Left lung (tissue), 10 donors: ENCODE data around the gene ADGRF3. TPM values are rescaled to one million over a fixed set of nuclear protein-coding genes. Genes with fewer than 3 reads are reported as not detected.

Experiments used
- ATAC-seq: fragments of 200-7000 bp; cut with Tn5 transposase; one replicate; pipeline ENCODE4 v1.9.1; 2020; ENCODE audit warnings: moderate library complexity
- DNase-seq, 4 donors: peaks; one replicate each; pipeline ENCODE4 v3.0.0-alpha.2; 2013 to 2020
- H3K27ac ChIP-seq, 2 donors: fragments of 200-600 bp; sonication (generic) in 1 of 2; one replicate each; pipeline versions ENCODE4 v1.5.0 to v1.8.0; 2020 to 2021
- H3K27me3 ChIP-seq, 2 donors: fragments of 200-600 bp; sonication (generic) in 1 of 2; one replicate each; pipeline versions ENCODE4 v1.5.0 to v1.8.0; 2020 to 2021
- H3K36me3 ChIP-seq, 2 donors: fragments of 200-600 bp; sonication (generic) in 1 of 2; one replicate each; pipeline versions ENCODE4 v1.5.0 to v1.8.0; 2020 to 2021
- H3K4me1 ChIP-seq, 2 donors: fragments of 200-600 bp; one replicate each; pipeline ENCODE4 v1.8.0; 2021
- H3K4me3 ChIP-seq, 2 donors: fragments of 200-600 bp; sonication (generic) in 1 of 2; one replicate each; pipeline versions ENCODE4 v1.5.0 to v1.8.0; 2020 to 2021; ENCODE audit warnings: mild to moderate bottlenecking in 1 of 2
- H3K9me3 ChIP-seq, 2 donors: fragments of 200-600 bp; sonication (generic) in 1 of 2; one replicate each; pipeline versions ENCODE4 v1.5.0 to v1.8.0; 2020 to 2021
- intact Hi-C, 2 donors: fragments of 100-400 bp; cut with DNase I; formaldehyde crosslinking; loops; one replicate each; pipeline versions ENCODE4 v1.11.2 to v1.14.2; 2022
- polyA plus RNA-seq, 6 donors: library from polyadenylated mRNA; unstranded; fragments of 120-200 nt; gene quantifications; one replicate each; pipeline ENCODE4 v1.2.1, GENCODE V29; 2013; ENCODE audit not compliant: insufficient read length in 6 of 6
- total RNA-seq, 2 donors: library from RNA; stranded (reverse); fragmentation: NEBNext Ultra II Directional; extraction: Animal tissue kit (Norgen Biotek cat#: 25700); gene quantifications; one replicate each; pipeline ENCODE4 v1.2.1, GENCODE V29; 2021
- TF ChIP-seq, protein P1 (sequence below), 2 donors: fragments of 200-600 bp; sonication (generic) in 1 of 2; IDR thresholded peaks; one replicate each; pipeline versions ENCODE4 v1.5.0 to v1.8.0; 2021; ENCODE audit warnings: antibody characterized with exemption in 2 of 2
- donor health status: DM: no; HTN: yes; CAD: no.
- donor health status: DM: no; HTN: no; CAD: no.

Gene ADGRF3
- total and polyA plus RNA-seq, 8 donors, result 0.08 to 2.3 (median 1.5) TPM

DNA sequence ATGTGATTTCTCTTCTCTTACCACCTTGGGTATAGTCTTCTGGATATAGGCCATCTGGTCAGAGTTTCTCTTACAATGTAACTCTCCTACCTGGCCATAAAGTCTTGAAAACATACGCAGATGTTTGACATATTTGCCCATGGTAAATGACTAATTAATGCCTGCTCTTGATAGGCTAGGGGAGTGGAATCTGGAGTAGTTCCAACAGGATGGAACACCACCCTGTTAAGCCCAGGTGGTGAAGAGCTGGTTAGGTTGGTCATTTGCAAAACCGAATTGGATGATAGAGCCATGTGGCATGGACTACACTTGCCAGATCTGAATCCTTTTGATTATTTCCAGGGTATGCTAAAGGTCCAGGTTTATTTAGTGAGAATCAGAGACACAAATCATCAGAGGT, 65.4 kb downstream of the ADGRF3 start:
- intact Hi-C loops, result no loop called here
- no peaks in the 10 kb centered on the region for H3K27me3 ChIP-seq
- H3K27ac ChIP-seq, result no peak overlapping the region
- TF ChIP-seq, protein P1, sequence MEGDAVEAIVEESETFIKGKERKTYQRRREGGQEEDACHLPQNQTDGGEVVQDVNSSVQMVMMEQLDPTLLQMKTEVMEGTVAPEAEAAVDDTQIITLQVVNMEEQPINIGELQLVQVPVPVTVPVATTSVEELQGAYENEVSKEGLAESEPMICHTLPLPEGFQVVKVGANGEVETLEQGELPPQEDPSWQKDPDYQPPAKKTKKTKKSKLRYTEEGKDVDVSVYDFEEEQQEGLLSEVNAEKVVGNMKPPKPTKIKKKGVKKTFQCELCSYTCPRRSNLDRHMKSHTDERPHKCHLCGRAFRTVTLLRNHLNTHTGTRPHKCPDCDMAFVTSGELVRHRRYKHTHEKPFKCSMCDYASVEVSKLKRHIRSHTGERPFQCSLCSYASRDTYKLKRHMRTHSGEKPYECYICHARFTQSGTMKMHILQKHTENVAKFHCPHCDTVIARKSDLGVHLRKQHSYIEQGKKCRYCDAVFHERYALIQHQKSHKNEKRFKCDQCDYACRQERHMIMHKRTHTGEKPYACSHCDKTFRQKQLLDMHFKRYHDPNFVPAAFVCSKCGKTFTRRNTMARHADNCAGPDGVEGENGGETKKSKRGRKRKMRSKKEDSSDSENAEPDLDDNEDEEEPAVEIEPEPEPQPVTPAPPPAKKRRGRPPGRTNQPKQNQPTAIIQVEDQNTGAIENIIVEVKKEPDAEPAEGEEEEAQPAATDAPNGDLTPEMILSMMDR (IDR thresholded peaks at IDR 0.05), result no peak
- peaks cover 4 to 100% of the 10 kb centered on the region in 2 donors for H3K36me3 ChIP-seq
- H3K4me3 ChIP-seq, result no peak overlapping the region
- DNase-seq (no peak), ATAC-seq (no peak)
- no peaks in the 10 kb centered on the region for H3K9me3 ChIP-seq
- no peaks in the 10 kb centered on the region for H3K4me1 ChIP-seq

DNA sequence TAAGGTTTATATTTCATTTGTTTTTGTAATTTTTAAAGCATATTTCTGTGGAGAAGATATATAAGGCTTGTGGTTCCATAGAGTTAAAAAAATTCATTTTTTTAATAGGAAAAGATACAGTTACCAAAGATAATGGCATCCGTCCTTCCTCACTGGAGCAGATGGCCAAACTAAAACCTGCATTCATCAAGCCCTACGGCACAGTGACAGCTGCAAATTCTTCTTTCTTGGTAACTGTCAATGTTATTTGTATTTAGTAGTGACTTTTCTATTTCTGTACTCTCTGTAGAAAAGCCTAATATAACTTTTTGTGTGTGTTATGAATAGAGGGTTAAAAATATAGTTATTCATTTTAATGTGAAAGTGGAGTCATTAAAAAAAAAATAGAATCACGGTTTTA, 66.7 kb downstream of the ADGRF3 start:
- no peak overlapping the region for H3K4me3 ChIP-seq
- ATAC-seq (no peak), DNase-seq (no peak)
- H3K27me3 ChIP-seq, result no peaks in the 10 kb centered on the region
- TF ChIP-seq, protein P1 (IDR thresholded peaks at IDR 0.05), result no peak
- H3K9me3 ChIP-seq, result no peaks in the 10 kb centered on the region
- H3K36me3 ChIP-seq, result peaks cover 4 to 92% of the 10 kb centered on the region in 2 donors
- intact Hi-C loops, result no loop called here
- no peak overlapping the region for H3K27ac ChIP-seq
- peaks cover 0 to 7% of the 10 kb centered on the region in 2 donors for H3K4me1 ChIP-seq

DNA sequence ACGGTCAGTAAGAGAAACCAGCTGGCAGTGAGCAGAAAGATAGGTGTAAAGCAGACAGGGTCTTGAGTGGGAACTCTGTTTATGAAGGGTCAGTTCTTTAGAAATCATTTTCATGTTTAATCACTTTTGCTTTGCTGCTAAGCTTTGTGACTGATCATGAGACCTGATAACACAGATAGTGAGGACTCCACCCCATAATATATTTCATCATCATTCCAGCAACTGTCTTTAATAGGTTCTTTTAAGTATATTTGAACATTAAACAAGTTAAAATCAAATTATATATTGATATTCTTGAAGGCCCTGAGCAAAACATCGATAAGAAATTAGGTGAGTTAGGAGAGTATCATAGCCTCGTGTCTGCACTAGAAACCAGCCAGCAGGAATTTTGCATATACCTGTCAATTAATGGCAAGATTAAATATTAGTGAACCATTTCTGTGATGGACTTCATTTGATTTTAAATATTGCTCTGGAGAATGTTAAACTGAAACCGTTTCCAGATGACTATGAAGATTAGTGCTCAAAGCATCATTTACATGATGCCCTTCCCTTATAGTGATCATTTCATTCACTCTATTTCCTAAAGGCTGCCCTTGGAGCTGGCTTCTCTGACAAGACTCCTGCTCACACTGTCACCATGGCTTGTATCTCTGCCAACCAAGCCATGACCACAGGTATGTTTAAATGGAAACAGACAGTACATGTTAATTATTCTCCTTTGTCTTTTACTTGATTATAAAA, 69.9 kb downstream of the ADGRF3 start:
- Histone ChIP-seq H3K27ac (no peak overlapping the region), H3K9me3 (no peaks in the 10 kb centered on the region), H3K36me3 (peaks cover 4 to 64% of the 10 kb centered on the region in 2 donors), H3K4me1 (peaks cover 16 to 38% of the 10 kb centered on the region in 2 donors), H3K27me3 (no peaks in the 10 kb centered on the region), H3K4me3 (no peak overlapping the region)
- no peak for DNase-seq
- intact Hi-C loops, result no loop called here
- ATAC-seq, result no peak
- TF ChIP-seq, protein P1 (IDR thresholded peaks at IDR 0.05), result no peak

DNA sequence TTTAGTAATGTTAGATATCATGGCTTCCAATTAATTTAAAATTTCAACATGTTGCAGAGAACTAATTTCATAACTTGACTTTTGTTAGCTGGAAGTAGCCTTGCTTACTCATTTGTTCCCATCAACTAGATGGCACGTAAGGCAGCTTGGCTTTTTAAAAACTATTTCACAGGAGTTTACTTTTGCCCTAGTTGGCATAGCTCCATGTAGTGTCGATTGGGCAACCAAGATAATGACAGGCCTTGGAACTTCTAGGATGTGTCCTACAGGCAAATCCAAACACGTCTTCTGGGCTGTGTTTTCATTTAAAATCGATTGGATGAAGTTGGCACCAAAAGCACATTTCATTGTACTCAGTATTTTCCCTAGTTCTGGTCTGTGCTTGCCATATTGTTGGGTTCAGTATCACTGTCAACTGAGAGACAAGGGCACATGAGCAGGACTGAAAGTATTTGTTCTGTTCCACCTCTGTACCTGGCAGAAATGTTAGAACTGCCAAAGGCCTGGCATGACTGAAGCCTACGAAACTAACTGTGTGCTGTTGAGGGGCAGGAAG, 72.5 kb downstream of the ADGRF3 start:
- no peaks in the 10 kb centered on the region for H3K27me3 ChIP-seq
- peaks cover 2 to 39% of the 10 kb centered on the region in 2 donors for H3K36me3 ChIP-seq
- DNase-seq (peak in 3 of 4 donors; percentile 36 to 82 (median 73)), ATAC-seq (peak; percentile 83)
- peaks cover 16 to 55% of the 10 kb centered on the region in 2 donors for H3K4me1 ChIP-seq
- no peaks in the 10 kb centered on the region for H3K9me3 ChIP-seq
- peak overlapping the region; percentile 50 to 67 for H3K27ac ChIP-seq
- intact Hi-C loops, result no loop called here
- no peak overlapping the region for H3K4me3 ChIP-seq
- TF ChIP-seq, protein P1 (IDR thresholded peaks at IDR 0.05), result no peak

DNA sequence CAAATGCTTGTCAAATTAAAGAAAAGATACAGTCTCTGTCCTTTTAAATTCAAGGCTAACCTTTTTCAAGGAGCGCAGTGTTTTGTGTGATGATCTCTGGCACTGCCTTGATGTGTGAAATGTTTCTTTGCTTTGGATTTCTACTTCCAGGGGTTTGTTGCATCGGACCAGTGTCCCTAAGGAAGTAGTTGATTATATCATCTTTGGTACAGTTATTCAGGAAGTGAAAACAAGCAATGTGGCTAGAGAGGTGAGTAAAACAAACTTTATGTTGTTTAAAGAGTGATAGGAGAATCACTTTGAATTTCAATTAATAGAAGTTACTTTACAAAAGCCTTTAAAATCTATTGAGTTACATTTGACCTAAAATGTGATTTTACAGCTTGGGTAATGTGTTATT, 73.1 kb downstream of the ADGRF3 start:
- intact Hi-C loops, result no loop called here
- H3K27me3 ChIP-seq, result no peaks in the 10 kb centered on the region
- TF ChIP-seq, protein P1 (IDR thresholded peaks at IDR 0.05), result no peak
- no peak overlapping the region for H3K4me3 ChIP-seq
- peaks cover 0 to 32% of the 10 kb centered on the region in 2 donors for H3K36me3 ChIP-seq
- H3K27ac ChIP-seq, result peak overlapping the region; percentile 50 to 67
- DNase-seq (no peak), ATAC-seq (peak; percentile 34)
- H3K4me1 ChIP-seq, result peaks cover 16 to 62% of the 10 kb centered on the region in 2 donors
- H3K9me3 ChIP-seq, result no peaks in the 10 kb centered on the region
